Gastroesophageal sphincter (tissue), 3 donors: Measurements from ENCODE around the gene PRKAR2B.

Source experiments
- EP300 ChIP-seq: sonication (generic); formaldehyde crosslinking; IDR thresholded peaks from one replicate; pipeline ENCODE4 v1.6.1; 2017; ENCODE audit warnings: antibody characterized with exemption, mild to moderate bottlenecking
- TF ChIP-seq, protein P1 (sequence below), 4 experiments: fragments of 200-600 bp in 2 of 4; fragments of 450-650 bp in 2 of 4; sonication (generic) in 1 of 4; IDR thresholded peaks; one replicate each; pipeline ENCODE4 v1.5.1; 2017 to 2019; ENCODE audit warnings: antibody characterized with exemption in 4 of 4, mild to moderate bottlenecking in 2 of 4, moderate library complexity in 2 of 4

DNA sequence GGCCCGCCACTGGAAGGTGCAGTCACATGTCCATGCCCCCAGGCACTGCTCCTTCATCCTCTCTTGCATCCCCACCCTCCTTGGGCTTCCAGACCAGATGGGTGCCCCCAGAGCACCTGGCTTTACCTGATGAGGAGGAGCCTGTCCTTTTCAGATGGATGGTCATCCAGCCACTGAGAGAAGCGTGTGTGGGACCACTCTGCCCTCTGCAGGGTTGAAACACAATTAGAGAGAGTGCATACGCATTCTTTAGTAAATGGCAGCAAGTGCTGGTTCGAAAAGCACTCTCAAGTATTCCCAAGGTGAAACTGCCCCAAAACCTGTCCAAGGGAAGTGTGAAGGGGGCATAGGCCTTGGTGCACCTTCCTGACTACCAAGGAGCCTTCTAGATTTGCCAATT is 165.9 kb downstream of the PRKAR2B start:
- TF ChIP-seq, protein P1, sequence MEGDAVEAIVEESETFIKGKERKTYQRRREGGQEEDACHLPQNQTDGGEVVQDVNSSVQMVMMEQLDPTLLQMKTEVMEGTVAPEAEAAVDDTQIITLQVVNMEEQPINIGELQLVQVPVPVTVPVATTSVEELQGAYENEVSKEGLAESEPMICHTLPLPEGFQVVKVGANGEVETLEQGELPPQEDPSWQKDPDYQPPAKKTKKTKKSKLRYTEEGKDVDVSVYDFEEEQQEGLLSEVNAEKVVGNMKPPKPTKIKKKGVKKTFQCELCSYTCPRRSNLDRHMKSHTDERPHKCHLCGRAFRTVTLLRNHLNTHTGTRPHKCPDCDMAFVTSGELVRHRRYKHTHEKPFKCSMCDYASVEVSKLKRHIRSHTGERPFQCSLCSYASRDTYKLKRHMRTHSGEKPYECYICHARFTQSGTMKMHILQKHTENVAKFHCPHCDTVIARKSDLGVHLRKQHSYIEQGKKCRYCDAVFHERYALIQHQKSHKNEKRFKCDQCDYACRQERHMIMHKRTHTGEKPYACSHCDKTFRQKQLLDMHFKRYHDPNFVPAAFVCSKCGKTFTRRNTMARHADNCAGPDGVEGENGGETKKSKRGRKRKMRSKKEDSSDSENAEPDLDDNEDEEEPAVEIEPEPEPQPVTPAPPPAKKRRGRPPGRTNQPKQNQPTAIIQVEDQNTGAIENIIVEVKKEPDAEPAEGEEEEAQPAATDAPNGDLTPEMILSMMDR (IDR thresholded peaks at IDR 0.05), result no peak
- TF ChIP-seq EP300, result no peak
